ENCODE data around the gene FLYWCH1.

The FLYWCH1 gene

GRCh38 chr16:2968368-2968737 is 56.6 kb downstream of the FLYWCH1 start:
- Mint-ChIP-seq H3K27ac (peak overlapping the region in 1 of 3 experiments; percentile 49), H3K4me3 (peak overlapping the region; percentile 80 to 87 (median 85)), H3K9me3 (no peaks in the 10 kb centered on the region), H3K36me3 (ENCODE audit: low read depth) (no peaks in the 10 kb centered on the region), H3K4me1 (peaks cover 19% of the 10 kb centered on the region), H3K27me3 (ENCODE audit: low read depth) (peaks cover 28% of the 10 kb centered on the region)
- TF ChIP-seq, protein P1, sequence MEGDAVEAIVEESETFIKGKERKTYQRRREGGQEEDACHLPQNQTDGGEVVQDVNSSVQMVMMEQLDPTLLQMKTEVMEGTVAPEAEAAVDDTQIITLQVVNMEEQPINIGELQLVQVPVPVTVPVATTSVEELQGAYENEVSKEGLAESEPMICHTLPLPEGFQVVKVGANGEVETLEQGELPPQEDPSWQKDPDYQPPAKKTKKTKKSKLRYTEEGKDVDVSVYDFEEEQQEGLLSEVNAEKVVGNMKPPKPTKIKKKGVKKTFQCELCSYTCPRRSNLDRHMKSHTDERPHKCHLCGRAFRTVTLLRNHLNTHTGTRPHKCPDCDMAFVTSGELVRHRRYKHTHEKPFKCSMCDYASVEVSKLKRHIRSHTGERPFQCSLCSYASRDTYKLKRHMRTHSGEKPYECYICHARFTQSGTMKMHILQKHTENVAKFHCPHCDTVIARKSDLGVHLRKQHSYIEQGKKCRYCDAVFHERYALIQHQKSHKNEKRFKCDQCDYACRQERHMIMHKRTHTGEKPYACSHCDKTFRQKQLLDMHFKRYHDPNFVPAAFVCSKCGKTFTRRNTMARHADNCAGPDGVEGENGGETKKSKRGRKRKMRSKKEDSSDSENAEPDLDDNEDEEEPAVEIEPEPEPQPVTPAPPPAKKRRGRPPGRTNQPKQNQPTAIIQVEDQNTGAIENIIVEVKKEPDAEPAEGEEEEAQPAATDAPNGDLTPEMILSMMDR (IDR thresholded peaks at IDR 0.05; ENCODE audit: unreplicated experiment in 3 of 3): no peak

GRCh38 chr16:2968738-2969544 is 57.2 kb downstream of the FLYWCH1 start, which contains the start of gene PAQR4:
PAQR4 (plus strand) TSS chr16:2969348; CDS start chr16:2969675, 327 bp downstream.
- Mint-ChIP-seq H3K4me1 (peaks cover 19% of the 10 kb centered on the region), H3K27ac (peak within 1 kb of the TSS in 1 of 3 experiments; percentile 49), H3K27me3 (ENCODE audit: low read depth) (peaks cover 23% of the 10 kb centered on the region), H3K9me3 (no peaks in the 10 kb centered on the region), H3K4me3 (peak within 1 kb of the TSS; percentile 80 to 87 (median 85)), H3K36me3 (ENCODE audit: low read depth) (no peaks in the 10 kb centered on the region)
- TF ChIP-seq, protein P1 (IDR thresholded peaks at IDR 0.05; ENCODE audit: unreplicated experiment in 3 of 3): no peak

GRCh38 chr16:2969545-2970521 is 58.1 kb downstream of the FLYWCH1 start:
- peak overlapping the region; percentile 75 to 82 (median 82) for H3K4me3 Mint-ChIP-seq
- peaks cover 19% of the 10 kb centered on the region for H3K4me1 Mint-ChIP-seq
- H3K27ac Mint-ChIP-seq: no peak overlapping the region
- TF ChIP-seq, protein P1 (IDR thresholded peaks at IDR 0.05; ENCODE audit: unreplicated experiment in 3 of 3): peak; percentile 17 to 25 (median 17)
- peaks cover 16% of the 10 kb centered on the region for H3K27me3 Mint-ChIP-seq (ENCODE audit: low read depth)
- no peaks in the 10 kb centered on the region for H3K9me3 Mint-ChIP-seq
- no peaks in the 10 kb centered on the region for H3K36me3 Mint-ChIP-seq (ENCODE audit: low read depth)

- peaks cover 19% of the 10 kb centered on the region for H3K4me1 Mint-ChIP-seq
- peak overlapping the region; percentile 75 to 82 (median 82) for H3K4me3 Mint-ChIP-seq
- H3K27ac Mint-ChIP-seq: no peak overlapping the region
Measured at GRCh38 chr16:2970563-2970962, 58.8 kb downstream of the FLYWCH1 start.

GRCh38 chr16:2971134-2971984 is 59.6 kb downstream of the FLYWCH1 start:
- no peaks in the 10 kb centered on the region for H3K36me3 Mint-ChIP-seq (ENCODE audit: low read depth)
- no peaks in the 10 kb centered on the region for H3K9me3 Mint-ChIP-seq
- TF ChIP-seq, protein P1 (IDR thresholded peaks at IDR 0.05; ENCODE audit: unreplicated experiment in 3 of 3): no peak
- peaks cover 19% of the 10 kb centered on the region for H3K4me1 Mint-ChIP-seq
- H3K27me3 Mint-ChIP-seq (ENCODE audit: low read depth): peaks cover 7% of the 10 kb centered on the region
- peak overlapping the region; percentile 75 to 82 (median 82) for H3K4me3 Mint-ChIP-seq
- H3K27ac Mint-ChIP-seq: no peak overlapping the region

More at GRCh38 chr16:2970563-2970962, 58.8 kb downstream of the FLYWCH1 start:
- Mint-ChIP-seq H3K27me3 (ENCODE audit: low read depth) (peaks cover 9% of the 10 kb centered on the region), H3K36me3 (ENCODE audit: low read depth) (no peaks in the 10 kb centered on the region), H3K9me3 (no peaks in the 10 kb centered on the region)
- TF ChIP-seq, protein P1 (IDR thresholded peaks at IDR 0.05; ENCODE audit: unreplicated experiment in 3 of 3): no peak

Measured in nephron (organoid).